ENCODE results near the gene CDKL1. TPM values are rescaled to one million over a fixed set of nuclear protein-coding genes. Genes with fewer than 3 reads are reported as not detected.

Gene CDKL1
- polyA plus RNA-seq, 1 experiment: 2.5 TPM

GRCh38 chr14:50340963-50341362 is 55.7 kb downstream of the CDKL1 start:
- no peaks in the 10 kb centered on the region for H3K36me3 ChIP-seq (ENCODE audit: control insufficient read depth, insufficient read depth, low read length)
- H3K27me3 ChIP-seq (ENCODE audit: control insufficient read depth, insufficient read depth, low read length): no peaks in the 10 kb centered on the region
- POLR2A ChIA-PET: no interaction called here
- DNase-seq (ENCODE audit: low read depth): no peak
- CTCF ChIA-PET: interaction anchor here (0.6 kb wide), 1 partner anchor 48 kb away, joined by 3 read pairs; no protein-coding TSS in a partner anchor
- no peak overlapping the region for H3K4me3 ChIP-seq (ENCODE audit: low read depth, low read length)
- TF ChIP-seq CTCF (IDR thresholded peaks at IDR 0.05; ENCODE audit: insufficient read depth, low read depth, low read length): no peak

- Histone ChIP-seq H3K27me3 (ENCODE audit: control insufficient read depth, insufficient read depth, low read length) (no peaks in the 10 kb centered on the region), H3K4me3 (ENCODE audit: low read depth, low read length) (no peak overlapping the region), H3K36me3 (ENCODE audit: control insufficient read depth, insufficient read depth, low read length) (no peaks in the 10 kb centered on the region)
- DNase-seq (ENCODE audit: low read depth): no peak
- ChIA-PET CTCF (interaction anchor here (0.5 to 1.4 kb wide), 2 partner anchors 18 to 470 kb away, joined by 3 read pairs; no protein-coding TSS in a partner anchor), POLR2A (no interaction called here)
- TF ChIP-seq CTCF (IDR thresholded peaks at IDR 0.05; ENCODE audit: insufficient read depth, low read depth, low read length): no peak
These were observed 56.6 kb downstream of the CDKL1 start for GRCh38 chr14:50340045-50340444.

GRCh38 chr14:50339178-50339804 is 57.4 kb downstream of the CDKL1 start:
- CTCF ChIA-PET: interaction anchor here (0.5 to 1.4 kb wide), 3 partner anchors 17 to 471 kb away, joined by 3 read pairs; no protein-coding TSS in a partner anchor
- no peak for DNase-seq (ENCODE audit: low read depth)

GRCh38 chr14:50338587-50338986 is 58.1 kb downstream of the CDKL1 start:
- POLR2A ChIA-PET: no interaction called here
- Histone ChIP-seq H3K4me3 (ENCODE audit: low read depth, low read length) (no peak overlapping the region), H3K27me3 (ENCODE audit: control insufficient read depth, insufficient read depth, low read length) (no peaks in the 10 kb centered on the region), H3K36me3 (ENCODE audit: control insufficient read depth, insufficient read depth, low read length) (no peaks in the 10 kb centered on the region)
- CTCF ChIA-PET: interaction anchor here (0.7 to 1.1 kb wide), 2 partner anchors 18 kb away, joined by 3 read pairs; no protein-coding TSS in a partner anchor
- no peak for TF ChIP-seq CTCF (IDR thresholded peaks at IDR 0.05; ENCODE audit: insufficient read depth, low read depth, low read length)
- DNase-seq (ENCODE audit: low read depth): no peak

More at GRCh38 chr14:50339178-50339804, 57.4 kb downstream of the CDKL1 start:
- POLR2A ChIA-PET: no interaction called here
- Histone ChIP-seq H3K4me3 (ENCODE audit: low read depth, low read length) (no peak overlapping the region), H3K27me3 (ENCODE audit: control insufficient read depth, insufficient read depth, low read length) (no peaks in the 10 kb centered on the region), H3K36me3 (ENCODE audit: control insufficient read depth, insufficient read depth, low read length) (no peaks in the 10 kb centered on the region)
- no peak for TF ChIP-seq CTCF (IDR thresholded peaks at IDR 0.05; ENCODE audit: insufficient read depth, low read depth, low read length)

GRCh38 chr14:50335989-50336824 is 60.5 kb downstream of the CDKL1 start:
- ChIA-PET CTCF (interaction anchor here (1.1 to 2.2 kb wide), 2 partner anchors 11 to 15 kb away, joined by 3 to 8 read pairs; no protein-coding TSS in a partner anchor), POLR2A (interaction anchor here (0.6 to 1.1 kb wide), 2 partner anchors 8 to 17 kb away, joined by 4 to 8 read pairs; no protein-coding TSS in a partner anchor)
- Histone ChIP-seq H3K27me3 (ENCODE audit: control insufficient read depth, insufficient read depth, low read length) (no peaks in the 10 kb centered on the region), H3K36me3 (ENCODE audit: control insufficient read depth, insufficient read depth, low read length) (no peaks in the 10 kb centered on the region), H3K4me3 (ENCODE audit: low read depth, low read length) (no peak overlapping the region)
- no peak for DNase-seq (ENCODE audit: low read depth)
- TF ChIP-seq CTCF (IDR thresholded peaks at IDR 0.05; ENCODE audit: insufficient read depth, low read depth, low read length): no peak
